H9 (cell line): Measurements from ENCODE around the gene RNF213. TPM values are rescaled to one million over a fixed set of nuclear protein-coding genes. Genes with fewer than 3 reads are reported as not detected.

Source experiments
- DNase-seq: peaks from one replicate; pipeline ENCODE4 v3.0.0-alpha.2; 2017
- H2AFZ ChIP-seq: one replicate; pipeline ENCODE4 v1.6.1; 2013; ENCODE audit warnings: mild to moderate bottlenecking, low read length, control low read depth, moderate library complexity
- H2AK5ac ChIP-seq: 2 replicates; pipeline ENCODE4 v1.6.1; 2013; ENCODE audit warnings: low read length, control low read depth, mixed read lengths; ENCODE audit not compliant: insufficient read length
- H2BK120ac ChIP-seq: one replicate; pipeline ENCODE4 v1.6.1; 2013; ENCODE audit warnings: low read depth, mild to moderate bottlenecking, low read length, control low read depth, inconsistent platforms; ENCODE audit not compliant: poor library complexity, severe bottlenecking
- H2BK12ac ChIP-seq: 2 replicates; pipeline ENCODE4 v1.6.1; 2013; ENCODE audit warnings: low read length, control low read depth, mixed read lengths, low read depth; ENCODE audit not compliant: insufficient read length
- H2BK15ac ChIP-seq: 2 replicates; pipeline ENCODE4 v1.6.1; 2013; ENCODE audit warnings: low read depth, low read length, control low read depth
- H2BK20ac ChIP-seq: one replicate; pipeline ENCODE4 v1.6.1; 2013; ENCODE audit warnings: low read depth, mild to moderate bottlenecking, low read length, control low read depth, inconsistent platforms; ENCODE audit not compliant: poor library complexity, severe bottlenecking
- H2BK5ac ChIP-seq: 2 replicates; pipeline ENCODE4 v1.6.1; 2013; ENCODE audit warnings: low read length, control low read depth, mixed read lengths; ENCODE audit not compliant: insufficient read length
- H3K14ac ChIP-seq: 2 replicates; pipeline ENCODE4 v1.6.1; 2013; ENCODE audit warnings: low read length, control low read depth; ENCODE audit not compliant: insufficient read depth
- H3K18ac ChIP-seq: 2 replicates; pipeline ENCODE4 v1.6.1; 2013; ENCODE audit warnings: low read depth, mild to moderate bottlenecking, mixed read lengths, low read length, control low read depth; ENCODE audit not compliant: insufficient read length
- H3K23ac ChIP-seq: 2 replicates; pipeline ENCODE4 v1.6.1; 2013; ENCODE audit warnings: low read length, control low read depth, mixed read lengths, low read depth; ENCODE audit not compliant: insufficient read length
- H3K23me2 ChIP-seq: 2 replicates; pipeline ENCODE4 v1.6.1; 2013; ENCODE audit warnings: low read depth, mild to moderate bottlenecking, mixed read lengths, low read length, control low read depth; ENCODE audit not compliant: insufficient read length, poor library complexity, severe bottlenecking
- H3K27ac ChIP-seq: 2 replicates; pipeline ENCODE4 v1.5.1; 2013; ENCODE audit warnings: low read length, control low read depth, mixed read lengths, low read depth; ENCODE audit not compliant: insufficient read length
- H3K27me3 ChIP-seq: 2 replicates; pipeline ENCODE4 v1.6.1; 2013; ENCODE audit warnings: low read length, control low read depth, inconsistent platforms; ENCODE audit not compliant: insufficient read depth
- H3K4ac ChIP-seq: 2 replicates; pipeline ENCODE4 v1.6.1; 2013; ENCODE audit warnings: low read depth, mild to moderate bottlenecking, control low read depth, inconsistent platforms, low read length, moderate library complexity
- H3K4me1 ChIP-seq: 2 replicates; pipeline ENCODE4 v1.6.1; 2013; ENCODE audit warnings: low read length, control low read depth, inconsistent platforms; ENCODE audit not compliant: insufficient read depth
- H3K4me2 ChIP-seq: 2 replicates; pipeline ENCODE4 v1.6.1; 2013; ENCODE audit warnings: low read length, control low read depth, mixed read lengths; ENCODE audit not compliant: insufficient read length, insufficient read depth
- H3K56ac ChIP-seq: 2 replicates; pipeline ENCODE4 v1.6.1; 2013; ENCODE audit warnings: low read depth, mild to moderate bottlenecking, mixed read lengths, low read length, control low read depth; ENCODE audit not compliant: insufficient read length
- H3K79me1 ChIP-seq: 2 replicates; pipeline ENCODE4 v1.6.1; 2013; ENCODE audit warnings: low read depth, mild to moderate bottlenecking, moderate library complexity, low read length, control low read depth, inconsistent platforms; ENCODE audit not compliant: insufficient read depth, poor library complexity, severe bottlenecking
- H3K79me2 ChIP-seq: 2 replicates; pipeline ENCODE4 v1.6.1; 2013; ENCODE audit warnings: low read length, control low read depth, inconsistent platforms; ENCODE audit not compliant: insufficient read depth
- H3K9ac ChIP-seq: 2 replicates; pipeline ENCODE4 v1.6.1; 2013; ENCODE audit warnings: low read length, control low read depth, mixed read lengths; ENCODE audit not compliant: insufficient read length; ENCODE audit errors: extremely low read depth
- H3K9me3 ChIP-seq: one replicate; pipeline ENCODE4 v1.6.1; 2013; ENCODE audit warnings: low read depth, low read length, inconsistent platforms; ENCODE audit not compliant: control insufficient read depth
- H3T11ph ChIP-seq: one replicate; pipeline ENCODE4 v1.6.1; 2013; ENCODE audit warnings: mild to moderate bottlenecking, low read length, control low read depth, inconsistent platforms
- H4K20me1 ChIP-seq: one replicate; pipeline ENCODE4 v1.6.1; 2013; ENCODE audit not compliant: control insufficient read depth, insufficient read length, insufficient read depth
- H4K5ac ChIP-seq: 2 replicates; pipeline ENCODE4 v1.6.1; 2013; ENCODE audit warnings: low read depth, mild to moderate bottlenecking, mixed read lengths, low read length, control low read depth; ENCODE audit not compliant: insufficient read length
- H4K8ac ChIP-seq: replicated peaks from 2 replicates; pipeline ENCODE4 v1.6.1; 2013; ENCODE audit warnings: low read length, control low read depth, mixed read lengths, low read depth; ENCODE audit not compliant: insufficient read length
- H4K91ac ChIP-seq: 2 replicates; pipeline ENCODE4 v1.6.1; 2013; ENCODE audit warnings: low read depth, mild to moderate bottlenecking, moderate library complexity, mixed read lengths, low read length, control low read depth; ENCODE audit not compliant: insufficient read length
- H3K27ac Mint-ChIP-seq, 3 experiments: 2 replicates in 2 of 3; 3 replicates in 1 of 3; pipeline ENCODE4 v1.8.0; 2020 to 2021; ENCODE audit warnings: mixed read lengths in 3 of 3, mild to moderate bottlenecking in 1 of 3, moderate library complexity in 1 of 3
- H3K27me3 Mint-ChIP-seq: 2 replicates; pipeline ENCODE4 v1.8.0; 2021; ENCODE audit warnings: low read depth, mild to moderate bottlenecking, moderate library complexity, mixed read lengths
- H3K36me3 Mint-ChIP-seq, 3 experiments: 2 replicates in 2 of 3; 3 replicates in 1 of 3; pipeline ENCODE4 v1.8.0; 2020 to 2021; ENCODE audit warnings: low read depth in 3 of 3, mixed read lengths in 3 of 3; ENCODE audit not compliant: insufficient read depth in 1 of 3
- H3K4me1 Mint-ChIP-seq, 2 experiments: 2 replicates each; pipeline ENCODE4 v1.8.0; 2020; ENCODE audit warnings: mixed read lengths in 2 of 2
- H3K4me3 Mint-ChIP-seq, 2 experiments: 2 replicates in 1 of 2; 3 replicates in 1 of 2; pipeline ENCODE4 v1.8.0; 2020 to 2021; ENCODE audit warnings: mild to moderate bottlenecking in 2 of 2, mixed read lengths in 2 of 2, moderate library complexity in 1 of 2
- H3K9me3 Mint-ChIP-seq, 2 experiments: 2 replicates in 1 of 2; 3 replicates in 1 of 2; pipeline ENCODE4 v1.8.0; 2020; ENCODE audit warnings: mild to moderate bottlenecking in 2 of 2, mixed read lengths in 2 of 2, moderate library complexity in 1 of 2
- CTCF ChIP-seq: fragments of 200-600 bp; sonication (generic); conservative IDR thresholded peaks from 3 replicates; pipeline ENCODE4 v1.8.0; 2021; ENCODE audit warnings: antibody characterized with exemption, mild to moderate bottlenecking
- WGBS: extraction: QIAGEN DNeasy Blood & Tissue Kit; methylation state at CpG from one replicate; pipeline ENCODE4 v1.1.7; 2013; ENCODE audit warnings: missing lambda C conversion rate, low lambda C conversion rate, mixed read lengths; ENCODE audit not compliant: insufficient read length; ENCODE audit errors: extremely low coverage; 5-methylcytosine and 5-hydroxymethylcytosine counted together
- total RNA-seq: library from RNA; stranded (reverse); gene quantifications from 2 replicates; pipeline ENCODE4 v1.2.1, GENCODE V29; 2021

The RNF213 gene
- total RNA-seq, 1 experiment from 2014 or later = 34.3 TPM

DNA sequence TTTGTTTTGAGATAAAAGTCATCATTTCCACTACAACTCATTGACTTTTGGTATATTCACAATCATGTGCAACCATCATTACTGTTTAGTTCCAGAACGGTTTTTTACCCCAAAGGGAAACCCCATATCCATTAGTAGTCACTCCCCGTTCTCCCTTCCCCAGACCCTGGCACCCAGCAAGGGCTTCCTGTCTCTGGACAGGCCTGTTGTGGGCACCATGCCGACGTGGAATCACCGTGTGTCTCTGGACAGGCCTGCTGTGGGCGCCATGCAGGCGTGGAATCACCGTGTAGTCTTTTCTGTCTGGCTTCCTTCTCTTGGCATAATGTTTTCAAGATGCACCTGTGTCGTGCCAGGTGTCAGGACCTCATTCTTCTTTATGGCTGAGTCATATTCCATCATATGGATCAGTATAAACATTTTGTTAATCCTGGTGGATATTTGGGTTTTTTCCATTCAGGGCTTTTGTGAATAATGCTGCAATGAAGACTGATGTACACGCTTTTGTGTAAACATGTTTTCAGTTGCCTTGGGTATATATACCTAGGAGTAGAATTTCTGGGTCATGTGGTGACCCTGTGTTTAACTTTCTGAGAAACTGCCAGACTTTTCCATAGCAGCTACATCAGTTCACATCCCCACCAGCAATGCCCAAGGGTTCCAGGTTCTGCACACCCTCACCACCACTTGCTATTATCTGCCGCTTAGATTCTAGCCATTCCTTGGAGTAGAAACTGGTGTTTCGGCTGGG, 173.4 kb downstream of the RNF213 start:
- Histone ChIP-seq H2BK120ac (no peak overlapping the region), H3K9me3 (no peaks in the 10 kb centered on the region), H3K4ac (no peak overlapping the region), H3K56ac (no peak overlapping the region), H2BK15ac (no peak overlapping the region), H3K23me2 (no peaks in the 10 kb centered on the region), H3K14ac (no peak overlapping the region), H2BK20ac (no peak overlapping the region), H3K79me1 (no peaks in the 10 kb centered on the region), H4K8ac (no peak overlapping the region), H2AK5ac (no peak overlapping the region), H3T11ph (no peak overlapping the region), H3K27ac (no peak overlapping the region), H2BK5ac (no peak overlapping the region), H4K91ac (no peak overlapping the region), H3K4me2 (no peak overlapping the region), H3K23ac (no peak overlapping the region), H3K9ac (no peak overlapping the region), H3K79me2 (no peaks in the 10 kb centered on the region), H3K18ac (no peak overlapping the region), H3K27me3 (no peaks in the 10 kb centered on the region), H4K5ac (no peak overlapping the region), H2BK12ac (no peak overlapping the region), H4K20me1 (no peaks in the 10 kb centered on the region), H3K4me1 (no peaks in the 10 kb centered on the region), H2AFZ (no peak overlapping the region)
- no peak overlapping the region for H3K4me3 Mint-ChIP-seq
- H3K27ac Mint-ChIP-seq = no peak overlapping the region; a peak in 1 of 7 replicates
- no peaks in the 10 kb centered on the region for H3K36me3 Mint-ChIP-seq
- H3K27me3 Mint-ChIP-seq = peaks cover 34% of the 10 kb centered on the region
- no peaks in the 10 kb centered on the region for H3K4me1 Mint-ChIP-seq
- H3K9me3 Mint-ChIP-seq = peaks cover 0 to 3% of the 10 kb centered on the region in 2 experiments; a peak in 1 of 5 replicates
- DNase-seq = no peak
- no CpG with 5 or more reads among the region's 12 CpGs for WGBS
- no peak for TF ChIP-seq CTCF
